ENCODE data around the gene CKS1B. TPM values are rescaled to one million over a fixed set of nuclear protein-coding genes. Genes with fewer than 3 reads are reported as not detected.
"Not testable (repeated sequence)": the region's sequence is repeated elsewhere in the genome, so short reads cannot be mapped to it uniquely, and the experiment has no call there.

The CKS1B gene
- total RNA-seq, 2 donors from 2014 or later, result 202 to 308 TPM

DNA sequence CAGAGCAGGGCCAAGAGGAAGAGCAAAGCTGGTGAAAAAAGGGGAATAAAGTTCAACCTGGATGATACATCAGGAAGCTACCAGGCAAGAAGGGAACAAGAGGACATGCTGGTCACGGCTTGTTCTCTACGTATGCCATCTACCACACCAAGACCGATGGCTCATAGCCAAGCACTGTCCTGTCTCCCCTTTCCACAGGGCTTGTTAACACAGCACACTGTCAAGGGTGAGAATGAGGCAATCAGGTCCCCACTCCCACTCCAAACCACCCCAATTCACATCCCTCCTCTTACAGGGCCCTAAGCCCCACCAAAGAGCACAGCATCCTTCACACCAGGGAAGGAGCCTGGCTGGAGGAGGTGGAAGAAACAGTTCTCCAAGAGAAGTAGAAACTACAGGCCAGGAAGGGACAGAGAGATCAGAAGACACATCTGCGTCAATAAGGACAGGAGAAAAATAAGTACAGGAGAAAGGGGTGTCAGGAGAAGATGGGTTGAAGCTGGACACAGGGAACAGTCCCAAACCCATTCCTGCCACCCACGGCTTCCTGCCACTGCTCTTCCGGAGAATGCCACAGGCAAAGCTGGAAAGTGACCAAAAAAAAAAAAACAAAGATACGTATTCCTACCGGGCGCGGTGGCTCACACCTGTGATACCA lies 3.0 kb upstream of the CKS1B start:
- Mint-ChIP-seq H3K9me3 (no peaks in the 10 kb centered on the region), H3K27ac (peak overlapping the region in 1 of 2 donors; percentile 31), H3K36me3 (peaks cover 0 to 10% of the 10 kb centered on the region in 2 donors)
- no peak for DNase-seq (ENCODE audit: low spot score in 2 of 2)
- no peak for ATAC-seq

DNA sequence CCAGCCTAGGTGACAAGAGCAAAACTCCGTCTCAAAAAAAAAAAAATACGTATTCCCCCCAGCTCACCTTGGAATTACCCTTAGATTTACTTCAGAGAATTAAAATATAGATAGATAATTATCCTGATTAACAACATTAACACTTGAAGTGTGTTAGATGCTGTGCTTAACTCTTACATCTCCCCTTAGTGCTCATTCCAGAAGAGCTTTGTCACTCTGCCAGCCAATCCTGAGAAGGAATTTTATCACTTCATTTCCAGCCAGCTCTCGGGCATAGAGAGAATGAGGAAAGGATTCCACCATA lies 2.3 kb upstream of the CKS1B start:
- DNase-seq (ENCODE audit: low spot score in 2 of 2), result no peak
- no peak for ATAC-seq
- peak overlapping the region in 1 of 2 donors; percentile 93 for H3K27ac Mint-ChIP-seq
- H3K36me3 Mint-ChIP-seq, result peaks cover 0 to 10% of the 10 kb centered on the region in 2 donors
- H3K9me3 Mint-ChIP-seq, result no peaks in the 10 kb centered on the region

DNA sequence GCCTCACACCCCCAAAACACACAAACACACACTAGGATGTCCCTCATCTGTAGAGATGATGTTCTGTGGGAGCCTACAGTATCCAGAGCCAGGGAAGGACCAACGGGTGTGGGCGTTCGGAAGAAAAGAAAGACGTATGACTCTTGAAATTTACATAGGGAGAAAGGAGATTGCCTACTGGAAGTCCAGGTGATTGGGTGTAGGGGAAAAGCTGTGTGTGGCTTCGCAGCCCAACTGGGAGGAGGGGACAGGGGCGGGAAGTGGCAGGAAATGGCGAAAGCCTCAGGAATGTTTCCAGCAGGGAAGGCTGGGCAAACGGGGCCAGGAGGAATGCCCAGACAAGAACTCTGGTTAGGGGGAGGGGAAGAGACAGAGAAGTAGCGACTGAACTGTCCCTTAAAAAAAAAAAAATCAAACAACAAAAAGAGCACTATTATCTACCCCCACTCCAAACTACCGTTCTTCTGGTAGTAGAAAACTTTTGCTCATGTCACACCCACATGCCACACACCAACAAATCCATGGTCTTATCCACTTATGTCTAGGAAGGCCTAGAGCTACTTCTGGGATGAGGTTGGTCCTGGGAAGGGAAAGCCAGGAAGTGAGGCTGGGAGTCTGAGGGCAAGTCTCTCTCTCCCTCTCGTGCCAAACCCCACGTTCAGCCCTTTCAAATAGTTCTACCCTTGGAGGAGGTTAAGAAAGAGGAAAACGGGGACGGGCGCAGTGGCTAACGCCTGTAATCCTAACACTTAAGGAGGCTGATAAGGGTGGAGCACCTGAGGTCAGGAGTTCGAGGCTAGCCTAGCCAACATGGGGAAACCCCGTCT lies 1.8 kb upstream of the CKS1B start:
- DNase-seq (ENCODE audit: low spot score in 2 of 2), result no peak
- Mint-ChIP-seq H3K9me3 (no peaks in the 10 kb centered on the region), H3K36me3 (peaks cover under 1 to 13% of the 10 kb centered on the region in 2 donors), H3K27ac (peak overlapping the region in 1 of 2 donors; percentile 93)
- no peak for ATAC-seq

GRCh38 chr1:154973344-154974101 lies 958 bp upstream of the CKS1B start:
- ATAC-seq (peak; percentile 28 to 36), DNase-seq (ENCODE audit: low spot score in 2 of 2) (peak; percentile 94 to 97)
- Mint-ChIP-seq H3K27ac (no peak overlapping the region), H3K36me3 (peaks cover 5 to 17% of the 10 kb centered on the region in 2 donors), H3K9me3 (no peaks in the 10 kb centered on the region)

DNA sequence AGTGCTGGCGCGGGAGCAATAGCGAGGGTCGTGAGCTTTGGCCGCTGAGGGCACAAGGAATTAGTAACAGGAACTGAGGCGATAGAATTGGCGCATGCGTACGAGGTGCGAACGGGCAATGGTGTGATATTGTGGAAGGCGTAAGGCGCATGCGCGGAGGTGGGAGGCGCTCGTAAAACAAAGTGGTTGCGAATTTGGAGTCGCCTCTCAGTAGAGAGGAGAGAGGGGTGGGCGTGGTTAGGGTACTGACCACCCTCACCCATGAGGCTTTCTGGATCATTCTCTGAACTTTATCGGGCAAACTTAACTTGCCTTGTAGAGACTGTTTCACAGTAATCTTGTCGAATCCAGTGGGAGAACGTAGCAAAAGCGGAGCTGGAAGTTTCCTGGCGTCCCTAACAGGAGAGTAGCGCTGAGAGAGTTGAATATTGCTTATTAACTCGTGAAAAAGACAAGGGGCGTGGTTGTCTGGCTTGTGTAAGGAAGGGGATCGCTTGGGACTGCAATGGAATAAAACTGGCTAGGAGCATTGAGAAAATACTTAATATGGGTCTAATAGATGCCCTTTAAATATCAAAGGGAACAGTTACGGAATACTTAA lies 427 bp downstream of the CKS1B start:
- peaks cover 10 to 26% of the 10 kb centered on the region in 2 donors for H3K36me3 Mint-ChIP-seq
- H3K27ac Mint-ChIP-seq, result no peak overlapping the region
- ATAC-seq (peak; percentile 56 to 58), DNase-seq (ENCODE audit: low spot score in 2 of 2) (peak; percentile 92 to 96)
- H3K9me3 Mint-ChIP-seq, result no peaks in the 10 kb centered on the region

DNA sequence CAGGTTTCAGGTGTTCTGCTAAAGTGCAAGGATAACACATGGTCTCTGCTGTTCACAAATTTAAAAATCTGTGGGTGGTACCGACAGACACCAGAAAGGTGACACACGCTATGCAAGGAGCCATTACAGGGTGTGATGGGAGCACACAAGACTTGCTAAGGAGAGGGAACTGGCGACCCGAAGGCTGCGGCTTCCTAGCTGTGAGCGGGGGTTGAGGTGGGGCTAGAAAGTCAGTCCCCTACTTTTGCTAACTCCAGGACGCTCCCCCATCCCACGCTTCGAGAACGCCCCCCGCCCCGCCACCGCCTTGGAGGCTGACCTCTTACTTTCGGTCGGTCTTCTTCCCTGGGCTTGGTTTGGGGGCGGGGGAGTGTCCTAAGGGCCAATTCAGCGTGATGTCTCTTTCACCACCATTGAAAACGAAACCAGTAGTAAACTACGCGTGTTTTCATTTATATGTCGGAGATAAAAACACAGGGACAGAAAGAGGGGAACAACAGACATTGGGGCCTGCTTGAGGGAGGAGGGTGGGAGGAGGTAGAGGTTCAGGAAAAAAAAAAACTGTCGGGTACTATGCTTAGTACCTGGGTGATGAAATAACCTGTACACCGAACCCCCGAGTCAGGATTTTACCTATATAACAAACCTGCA lies 1.1 kb downstream of the CKS1B start:
- ATAC-seq, result peak in 1 of 2 donors; percentile 6
- no peaks in the 10 kb centered on the region for H3K9me3 Mint-ChIP-seq
- H3K27ac Mint-ChIP-seq, result no peak overlapping the region

DNA sequence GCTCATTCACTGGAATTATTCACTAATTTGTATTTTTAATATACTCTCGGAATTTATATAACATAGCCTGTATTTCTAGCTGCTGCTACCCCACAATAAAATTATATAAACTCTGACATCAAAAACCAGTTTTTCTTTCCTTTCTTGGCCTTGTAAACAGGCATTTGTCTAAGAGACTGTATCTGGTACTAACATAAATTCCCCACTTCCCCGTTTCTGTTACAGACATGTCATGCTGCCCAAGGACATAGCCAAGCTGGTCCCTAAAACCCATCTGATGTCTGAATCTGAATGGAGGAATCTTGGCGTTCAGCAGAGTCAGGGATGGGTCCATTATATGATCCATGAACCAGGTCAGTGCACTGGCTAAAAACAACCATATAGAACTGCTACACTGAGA lies 3.3 kb downstream of the CKS1B start:
- not testable (repeated sequence) for DNase-seq (ENCODE audit: low spot score in 2 of 2); H3K27ac Mint-ChIP-seq; H3K9me3 Mint-ChIP-seq; ATAC-seq
- peaks cover 10 to 16% of the 10 kb centered on the region in 2 donors for H3K36me3 Mint-ChIP-seq

More for the DNA sequence above, 1.1 kb downstream of the CKS1B start:
- peak; percentile 46 to 71 for DNase-seq (ENCODE audit: low spot score in 2 of 2)
- peaks cover 10 to 26% of the 10 kb centered on the region in 2 donors for H3K36me3 Mint-ChIP-seq

GRCh38 chr1:154978360-154978759 lies 3.9 kb downstream of the CKS1B start:
- H3K27ac Mint-ChIP-seq, result no peak overlapping the region
- ATAC-seq (no peak), DNase-seq (ENCODE audit: low spot score in 2 of 2) (no peak)
- H3K9me3 Mint-ChIP-seq, result no peaks in the 10 kb centered on the region
- peaks cover 10 to 16% of the 10 kb centered on the region in 2 donors for H3K36me3 Mint-ChIP-seq

- no peak for ATAC-seq
- DNase-seq (ENCODE audit: low spot score in 2 of 2), result no peak
- Mint-ChIP-seq H3K36me3 (peaks cover 14 to 16% of the 10 kb centered on the region in 2 donors), H3K27ac (peak overlapping the region in 1 of 2 donors; percentile 55), H3K9me3 (no peaks in the 10 kb centered on the region)
These were observed 7.9 kb downstream of the CKS1B start for GRCh38 chr1:154982341-154982740.

DNA sequence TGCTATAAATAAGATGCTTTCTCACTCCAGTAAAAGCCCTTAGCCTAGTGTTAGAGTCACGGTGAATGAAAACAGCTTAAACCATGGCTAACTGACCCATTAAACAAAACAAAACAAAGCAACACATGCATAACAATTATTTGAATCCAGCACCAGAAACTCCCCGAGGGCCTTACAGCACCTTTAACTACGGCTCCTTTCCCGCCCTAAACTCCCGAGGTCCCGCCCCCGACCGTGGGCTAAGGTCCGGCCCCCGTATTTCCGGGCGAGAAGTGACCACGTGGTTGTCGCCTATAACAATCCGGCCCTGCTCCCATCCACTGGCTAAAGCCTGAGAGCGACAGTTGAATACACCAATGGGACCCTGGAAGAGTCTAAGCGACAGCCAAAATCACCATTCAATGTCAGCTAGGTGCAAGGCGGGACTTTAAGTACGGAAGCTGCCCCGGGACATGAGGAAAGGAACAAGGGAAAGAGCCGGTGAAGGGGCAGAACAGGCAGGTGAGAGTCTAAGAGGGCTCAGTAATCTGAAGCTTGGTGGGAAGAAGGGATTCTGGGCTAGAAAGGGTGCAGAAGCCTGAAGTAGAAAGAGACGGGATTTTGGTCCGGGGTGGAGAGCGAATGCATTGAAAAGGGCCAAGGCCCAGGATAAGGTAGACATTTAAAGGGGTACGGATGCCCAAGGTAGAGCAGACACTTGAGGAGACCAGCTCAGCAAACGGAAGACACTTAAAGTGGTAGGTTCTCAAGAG lies 8.6 kb downstream of the CKS1B start, which contains the start of gene FLAD1:
Gene FLAD1, plus strand, starts transcription at position 448 of the 752 bp plus-strand sequence. CDS start 351 bp downstream, outside the sequence.
- Mint-ChIP-seq H3K27ac (peak within 1 kb of the TSS in 1 of 2 donors; percentile 60), H3K36me3 (peaks cover 9 to 12% of the 10 kb centered on the region in 2 donors), H3K9me3 (no peaks in the 10 kb centered on the region)
- peak; percentile 93 to 97 for DNase-seq (ENCODE audit: low spot score in 2 of 2)
- ATAC-seq, result peak; percentile 99 to 100

- Mint-ChIP-seq H3K9me3 (no peaks in the 10 kb centered on the region), H3K27ac (peak overlapping the region in 1 of 2 donors; percentile 60), H3K36me3 (peaks cover 9 to 20% of the 10 kb centered on the region in 2 donors)
- no peak for DNase-seq (ENCODE audit: low spot score in 2 of 2)
- ATAC-seq, result no peak
These were observed 9.4 kb downstream of the CKS1B start for GRCh38 chr1:154983776-154984466.

GRCh38 chr1:154986736-154987135 lies 12.3 kb downstream of the CKS1B start:
- not testable (repeated sequence) for H3K9me3 Mint-ChIP-seq; ATAC-seq; DNase-seq (ENCODE audit: low spot score in 2 of 2)
- H3K36me3 Mint-ChIP-seq, result peaks cover 0 to 18% of the 10 kb centered on the region in 2 donors
- H3K27ac Mint-ChIP-seq, result peak overlapping the region in 1 of 2 donors; percentile 79

DNA sequence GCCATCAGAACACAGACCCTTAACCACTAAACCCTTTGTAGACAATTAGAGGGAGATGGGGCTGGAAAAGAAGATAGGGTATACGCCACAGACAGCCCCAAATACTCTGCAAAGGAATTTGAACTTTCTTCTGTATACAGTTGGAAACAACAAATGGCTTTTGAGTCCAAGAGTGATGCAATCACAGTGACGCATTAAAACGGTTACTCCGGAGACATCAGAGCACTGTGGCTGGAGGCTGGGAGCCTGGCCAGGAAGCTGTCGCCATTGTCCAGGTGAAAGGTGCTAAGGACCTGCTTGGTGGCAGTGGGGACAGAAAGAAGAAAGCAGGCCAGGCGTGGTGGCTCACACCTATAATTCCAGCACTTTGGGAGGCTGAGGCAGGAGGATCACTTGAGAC lies 12.8 kb downstream of the CKS1B start:
- DNase-seq (ENCODE audit: low spot score in 2 of 2) (no peak), ATAC-seq (no peak)
- H3K27ac Mint-ChIP-seq, result no peak overlapping the region
- H3K9me3 Mint-ChIP-seq, result no peaks in the 10 kb centered on the region
- H3K36me3 Mint-ChIP-seq, result peaks cover 0 to 18% of the 10 kb centered on the region in 2 donors

DNA sequence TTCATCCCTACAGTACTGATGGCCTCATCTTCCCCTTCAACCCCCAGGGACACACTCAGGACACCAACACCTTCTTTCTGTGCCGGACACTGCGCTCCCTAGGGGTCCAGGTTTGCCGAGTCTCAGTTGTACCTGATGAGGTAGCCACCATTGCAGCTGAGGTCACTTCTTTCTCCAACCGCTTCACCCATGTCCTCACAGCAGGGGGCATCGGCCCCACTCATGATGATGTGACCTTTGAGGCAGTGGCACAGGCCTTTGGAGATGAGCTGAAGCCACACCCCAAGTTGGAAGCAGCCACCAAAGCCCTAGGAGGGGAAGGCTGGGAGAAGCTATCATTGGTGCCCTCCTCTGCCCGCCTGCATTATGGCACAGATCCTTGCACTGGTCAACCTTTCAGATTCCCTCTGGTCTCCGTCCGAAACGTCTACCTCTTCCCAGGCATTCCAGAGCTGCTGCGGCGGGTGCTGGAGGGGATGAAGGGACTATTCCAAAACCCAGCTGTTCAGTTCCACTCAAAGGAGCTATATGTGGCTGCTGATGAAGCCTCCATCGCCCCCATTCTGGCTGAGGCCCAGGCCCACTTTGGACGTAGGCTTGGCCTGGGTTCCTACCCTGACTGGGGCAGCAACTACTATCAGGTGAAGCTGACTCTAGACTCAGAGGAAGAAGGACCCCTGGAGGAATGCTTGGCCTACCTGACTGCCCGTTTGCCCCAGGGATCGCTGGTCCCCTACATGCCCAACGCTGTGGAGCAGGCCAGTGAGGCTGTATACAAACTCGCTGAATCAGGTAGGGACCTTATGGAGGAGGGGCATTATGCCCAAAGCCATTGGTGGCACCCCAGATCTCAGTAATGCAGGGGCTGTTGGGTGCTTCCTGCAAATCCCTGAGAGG lies 13.8 kb downstream of the CKS1B start:
- ATAC-seq, result no peak
- H3K9me3 Mint-ChIP-seq, result no peaks in the 10 kb centered on the region
- no peak for DNase-seq (ENCODE audit: low spot score in 2 of 2)
- H3K36me3 Mint-ChIP-seq, result peaks cover 0 to 18% of the 10 kb centered on the region in 2 donors
- H3K27ac Mint-ChIP-seq, result no peak overlapping the region
